H1 (cell line): Measurements from ENCODE around the gene MAPK1. TPM values are rescaled to one million over a fixed set of nuclear protein-coding genes. Genes with fewer than 3 reads are reported as not detected.

Experiments used
- CEBPB ChIP-seq: IDR thresholded peaks from 2 replicates; pipeline ENCODE4 v1.6.1; 2012; ENCODE audit warnings: low read depth, low read length
- CHD7 ChIP-seq: fragments of 300-600 bp; sonication (generic); IDR thresholded peaks from 2 replicates; pipeline ENCODE4 v1.7.1; 2012; ENCODE audit warnings: low read length, moderate library complexity, mild to moderate bottlenecking, inconsistent platforms; ENCODE audit not compliant: insufficient replicate concordance
- GTF2F1 ChIP-seq: IDR thresholded peaks from 2 replicates; pipeline ENCODE4 v1.6.1; 2012; ENCODE audit warnings: low read depth, low read length, improper control_type of control experiment, borderline replicate concordance
- JUN ChIP-seq: IDR thresholded peaks from 2 replicates; pipeline ENCODE4 v1.6.1; 2011; ENCODE audit warnings: low read depth, mild to moderate bottlenecking, improper control_type of control experiment, low read length
- KDM4A ChIP-seq: IDR thresholded peaks from one replicate; pipeline ENCODE4 v1.7.1; 2012; ENCODE audit warnings: low read depth, mild to moderate bottlenecking, moderate library complexity, low read length, inconsistent platforms; ENCODE audit not compliant: severe bottlenecking
- MAX ChIP-seq: IDR thresholded peaks from 2 replicates; pipeline ENCODE4 v1.6.1; 2012; ENCODE audit warnings: inconsistent platforms
- POLR2AphosphoS5 ChIP-seq: IDR thresholded peaks from 2 replicates; pipeline ENCODE4 v1.6.1; 2011; ENCODE audit warnings: low read depth, low read length
- RXRA ChIP-seq: IDR thresholded peaks from 2 replicates; pipeline ENCODE4 v1.6.1; 2011; ENCODE audit warnings: low read depth, mild to moderate bottlenecking, low read length, moderate library complexity; ENCODE audit not compliant: insufficient read depth
- SRF ChIP-seq: IDR thresholded peaks from 2 replicates; pipeline ENCODE4 v1.6.1; 2011; ENCODE audit warnings: mild to moderate bottlenecking, low read depth, low read length, moderate library complexity
- ZNF274 ChIP-seq: IDR thresholded peaks from 2 replicates; pipeline ENCODE4 v1.7.0; 2012; ENCODE audit warnings: low read length, borderline replicate concordance; ENCODE audit errors: extremely low read depth
- polyA plus RNA-seq, 7 experiments: library from polyadenylated mRNA; depleted of rRNA in 3 of 7; stranded (reverse) in 5 of 7; unstranded in 2 of 7; fragments of >200 nt in 5 of 7; fragments of 200-250 nt in 2 of 7; gene quantifications; 1 replicate in 5 of 7; 2 replicates in 1 of 7; 4 replicates in 1 of 7; pipeline versions ENCODE4 v1.2.1 to v1.2.3, GENCODE V29; 2011 to 2013; ENCODE audit warnings: missing spikeins in 2 of 7, mixed read lengths in 2 of 7
- total RNA-seq: library from RNA; stranded (reverse); fragmentation: NEBNext Ultra II Directional; extraction: Animal tissue kit (Norgen Biotek cat#: 25700); gene quantifications from 2 replicates; pipeline ENCODE4 v1.2.1, GENCODE V29; 2021

Gene MAPK1
- total and polyA plus RNA-seq, 2 of the 8 experiments (the other 6 are each of a cell fraction or from before 2014, with no cell fraction given) = 28.1 to 101 TPM

GRCh38 chr22:21735200-21736083 lies 132.0 kb downstream of the MAPK1 start, which contains the start of gene YPEL1 (continued):
- TF ChIP-seq JUN (no peak), CHD7 (no peak), GTF2F1 (no peak; the same call in 1 of the 2 replicates), CEBPB (no peak), POLR2AphosphoS5 (peak; percentile 60), ZNF274 (no peak), RXRA (no peak), MAX (peak; percentile 94), KDM4A (peak; percentile 47), SRF (no peak)
